Transverse colon (tissue), 4 donors: ENCODE data around the gene SDK2.

Experiments
- POLR2A ChIP-seq: fragments of 450-650 bp; IDR thresholded peaks from one replicate; pipeline ENCODE4 v1.6.1; 2016; ENCODE audit warnings: antibody characterized with exemption, mild to moderate bottlenecking, moderate library complexity
- POLR2AphosphoS5 ChIP-seq, 3 donors: sonication (generic); formaldehyde crosslinking; IDR thresholded peaks; one replicate each; pipeline ENCODE4 v1.6.1; 2016; ENCODE audit warnings: antibody characterized with exemption in 3 of 3
- TF ChIP-seq, protein P1 (sequence below), 5 experiments: fragments of 200-600 bp in 3 of 5; fragments of 450-650 bp in 2 of 5; sonication (generic) in 3 of 5; IDR thresholded peaks; 1 replicate in 2 of 5; 2 replicates in 3 of 5; pipeline ENCODE4 v1.5.1; 2016 to 2017; ENCODE audit warnings: antibody characterized with exemption in 5 of 5, inconsistent platforms in 3 of 5, mild to moderate bottlenecking in 2 of 5, moderate library complexity in 1 of 5

GRCh38 chr17:73307130-73307529, 337.1 kb downstream of the SDK2 start:
- no peak for TF ChIP-seq POLR2A
- TF ChIP-seq, protein P1, sequence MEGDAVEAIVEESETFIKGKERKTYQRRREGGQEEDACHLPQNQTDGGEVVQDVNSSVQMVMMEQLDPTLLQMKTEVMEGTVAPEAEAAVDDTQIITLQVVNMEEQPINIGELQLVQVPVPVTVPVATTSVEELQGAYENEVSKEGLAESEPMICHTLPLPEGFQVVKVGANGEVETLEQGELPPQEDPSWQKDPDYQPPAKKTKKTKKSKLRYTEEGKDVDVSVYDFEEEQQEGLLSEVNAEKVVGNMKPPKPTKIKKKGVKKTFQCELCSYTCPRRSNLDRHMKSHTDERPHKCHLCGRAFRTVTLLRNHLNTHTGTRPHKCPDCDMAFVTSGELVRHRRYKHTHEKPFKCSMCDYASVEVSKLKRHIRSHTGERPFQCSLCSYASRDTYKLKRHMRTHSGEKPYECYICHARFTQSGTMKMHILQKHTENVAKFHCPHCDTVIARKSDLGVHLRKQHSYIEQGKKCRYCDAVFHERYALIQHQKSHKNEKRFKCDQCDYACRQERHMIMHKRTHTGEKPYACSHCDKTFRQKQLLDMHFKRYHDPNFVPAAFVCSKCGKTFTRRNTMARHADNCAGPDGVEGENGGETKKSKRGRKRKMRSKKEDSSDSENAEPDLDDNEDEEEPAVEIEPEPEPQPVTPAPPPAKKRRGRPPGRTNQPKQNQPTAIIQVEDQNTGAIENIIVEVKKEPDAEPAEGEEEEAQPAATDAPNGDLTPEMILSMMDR (IDR thresholded peaks at IDR 0.05) = no peak
- TF ChIP-seq POLR2AphosphoS5 (IDR thresholded peaks at IDR 0.05) = no peak
